RPMI8226 (cell line): Measurements from ENCODE around the gene C3AR1.
A peak's percentile ranks its signal among the peaks of the same experiment; 100 is the strongest.
"Not testable (repeated sequence)": the region's sequence is repeated elsewhere in the genome, so short reads cannot be mapped to it uniquely, and the experiment has no call there.

Source experiments
- DNase-seq: peaks from one replicate; pipeline ENCODE4 v3.0.0-alpha.2; 2015

The C3AR1 gene

DNA sequence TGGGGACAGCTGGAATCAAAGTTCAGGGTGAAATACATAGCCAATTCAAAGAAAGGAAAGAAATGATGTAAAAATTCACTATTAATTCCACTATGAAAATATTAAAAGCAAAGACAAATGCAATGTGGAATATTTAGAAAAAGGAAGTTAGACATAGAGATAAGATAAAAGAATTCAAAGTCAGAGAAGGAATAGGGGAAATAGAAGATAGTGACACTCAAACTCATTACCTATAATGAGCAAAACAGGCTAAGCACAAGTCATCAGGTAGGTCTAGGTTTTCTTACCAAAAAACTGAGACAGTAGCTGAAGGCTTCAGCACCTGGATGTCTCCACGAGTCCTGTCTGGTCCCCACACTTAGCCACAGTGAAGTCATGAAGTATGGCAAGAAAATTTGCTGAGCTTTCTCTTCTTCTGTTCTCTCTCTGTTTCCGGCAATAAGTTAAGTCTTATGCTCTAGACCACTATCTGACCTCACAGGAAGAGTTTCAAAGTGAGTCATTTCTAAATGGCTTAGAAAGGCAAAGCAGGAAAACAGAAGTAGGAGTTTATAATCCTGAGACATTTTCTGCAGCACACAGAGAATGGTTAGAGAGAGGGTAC is at the start of gene C3AR1:
C3AR1 (minus strand) TSS at position 369 of the 604 bp plus-strand sequence. CDS start 6,174 bp downstream, outside the sequence.
- peak; percentile 91 for DNase-seq

DNA sequence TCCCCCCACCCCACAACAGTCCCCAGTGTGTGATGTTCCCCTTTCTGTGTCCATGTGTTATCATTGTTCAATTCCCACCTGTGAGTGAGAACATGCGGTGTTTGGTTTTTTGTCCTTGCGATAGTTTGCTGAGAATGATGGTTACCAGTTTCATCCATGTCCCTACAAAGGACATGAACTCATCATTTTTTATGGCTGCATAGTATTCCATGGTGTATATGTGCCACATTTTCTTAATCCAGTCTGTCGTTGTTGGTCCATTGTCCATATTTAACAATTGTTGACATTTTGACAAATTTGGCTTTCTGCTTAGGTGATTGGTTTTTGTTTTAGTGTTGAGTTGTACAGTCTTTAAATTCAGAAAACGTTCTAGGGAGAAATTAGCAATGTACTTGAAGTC is 47.0 kb upstream of the C3AR1 start:
- DNase-seq = not testable (repeated sequence)

DNA sequence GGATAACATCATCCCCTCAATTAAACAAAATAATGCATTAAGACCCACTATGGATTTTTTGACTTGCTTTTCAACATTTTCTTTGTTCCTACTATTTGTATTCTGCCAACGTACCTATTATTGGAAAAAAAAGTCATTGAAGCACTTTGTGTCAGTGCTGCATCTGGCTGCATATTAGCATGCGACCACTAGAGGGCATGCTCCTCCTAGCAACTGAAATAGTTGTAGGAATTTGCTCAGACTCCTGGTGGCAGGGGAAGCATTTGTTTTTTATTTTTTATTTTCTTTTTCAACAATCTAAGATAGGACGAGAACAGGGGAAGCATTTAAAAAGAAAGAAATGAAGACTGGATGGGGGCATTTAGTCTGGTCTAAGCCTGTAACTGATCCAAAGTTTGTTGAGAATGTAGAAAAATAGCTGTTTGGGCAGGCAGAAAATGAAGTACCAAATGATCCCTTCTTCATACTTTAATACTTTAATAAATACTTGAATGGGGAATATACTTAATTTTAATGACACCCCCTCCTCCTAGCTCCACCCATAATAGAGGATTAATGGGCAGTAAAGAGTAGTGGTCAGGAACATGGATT is 42.7 kb upstream of the C3AR1 start:
- peak; percentile 84 for DNase-seq

DNA sequence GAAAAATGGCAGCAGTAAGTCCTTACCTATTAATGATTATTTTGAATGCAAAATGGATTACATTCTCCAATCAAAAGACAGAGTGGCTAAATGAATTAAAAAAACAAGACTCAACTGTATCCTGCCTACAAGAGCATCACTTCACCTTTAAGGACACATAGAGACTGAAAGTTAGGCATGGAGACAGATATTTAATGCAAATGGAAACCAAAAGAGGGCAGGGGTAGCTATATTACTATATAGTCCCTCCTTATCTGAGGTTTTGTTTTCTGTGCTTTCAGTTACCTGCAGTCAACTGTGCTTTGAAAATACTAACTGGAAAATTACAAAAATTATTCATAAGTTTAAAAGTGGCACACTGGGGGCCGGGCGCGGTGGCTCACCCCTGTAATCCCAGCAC is 33.1 kb upstream of the C3AR1 start:
- DNase-seq = no peak

DNA sequence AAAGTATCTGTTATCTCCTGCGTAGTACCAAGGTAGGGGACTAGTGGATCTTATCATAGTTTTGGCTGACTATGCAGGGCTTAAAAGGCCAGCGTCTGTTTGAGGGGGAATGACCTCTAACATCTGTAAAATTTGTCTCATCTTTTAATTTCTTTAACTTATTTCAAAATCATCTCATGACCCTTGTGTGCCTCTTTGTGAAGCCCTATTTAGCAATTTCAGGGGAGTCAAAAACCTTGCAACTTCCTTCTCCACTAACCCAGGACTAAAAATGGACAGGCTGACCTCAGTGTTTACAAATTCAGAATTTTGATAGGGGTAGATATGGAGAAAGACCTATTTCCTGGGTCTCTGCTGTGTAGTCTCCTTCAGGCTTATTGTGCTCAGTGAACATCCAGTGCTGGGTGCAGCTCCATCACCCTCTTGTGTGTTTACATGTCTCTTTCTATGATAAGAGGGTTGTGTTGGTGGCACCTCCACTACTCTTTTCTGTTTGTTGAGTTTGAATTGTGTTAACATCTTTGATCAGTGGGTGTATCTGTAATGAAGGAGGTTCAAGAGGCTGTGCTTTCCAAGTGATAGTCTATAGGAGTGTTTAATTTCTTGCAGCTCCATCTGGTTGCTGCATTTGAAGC is 30.2 kb upstream of the C3AR1 start:
- DNase-seq = no peak

DNA sequence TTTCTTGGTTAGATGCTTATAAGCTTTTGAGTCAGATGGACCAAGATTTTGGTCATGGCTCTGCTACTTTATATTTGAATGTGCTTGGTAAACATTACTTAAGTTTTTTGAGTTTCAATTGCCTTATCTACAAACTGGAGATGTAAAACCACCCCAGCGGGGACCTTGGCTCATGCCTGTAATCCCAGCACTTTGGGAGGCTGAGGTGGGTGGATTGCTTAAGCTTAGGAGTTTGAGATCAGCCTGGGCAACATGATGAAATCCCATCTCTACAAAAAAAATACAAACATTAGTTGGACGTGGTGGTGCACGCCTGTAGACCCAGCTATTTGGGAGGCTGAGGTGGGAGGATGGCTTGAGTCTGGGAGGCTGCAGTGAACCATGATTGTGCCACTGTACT is 27.1 kb upstream of the C3AR1 start:
- DNase-seq = no peak

DNA sequence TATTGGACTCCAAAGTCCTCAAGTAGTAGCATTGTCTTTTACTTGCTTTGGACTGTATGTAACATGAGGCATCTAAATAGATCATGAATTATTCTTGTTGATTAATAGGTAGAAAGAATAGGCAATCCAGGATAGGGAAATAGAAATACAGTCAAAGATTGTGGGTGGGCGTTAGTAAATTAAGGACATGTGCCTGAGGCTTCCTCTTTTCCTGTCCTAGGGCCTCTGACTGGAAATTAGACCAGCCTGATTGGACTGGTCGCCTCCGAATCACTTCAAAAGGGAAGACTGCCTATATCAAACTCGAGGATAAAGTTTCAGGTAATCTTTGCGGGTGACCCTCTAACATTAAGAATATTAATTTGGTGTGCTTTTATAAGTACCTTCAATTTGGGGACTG is 23.6 kb upstream of the C3AR1 start:
- DNase-seq = no peak

DNA sequence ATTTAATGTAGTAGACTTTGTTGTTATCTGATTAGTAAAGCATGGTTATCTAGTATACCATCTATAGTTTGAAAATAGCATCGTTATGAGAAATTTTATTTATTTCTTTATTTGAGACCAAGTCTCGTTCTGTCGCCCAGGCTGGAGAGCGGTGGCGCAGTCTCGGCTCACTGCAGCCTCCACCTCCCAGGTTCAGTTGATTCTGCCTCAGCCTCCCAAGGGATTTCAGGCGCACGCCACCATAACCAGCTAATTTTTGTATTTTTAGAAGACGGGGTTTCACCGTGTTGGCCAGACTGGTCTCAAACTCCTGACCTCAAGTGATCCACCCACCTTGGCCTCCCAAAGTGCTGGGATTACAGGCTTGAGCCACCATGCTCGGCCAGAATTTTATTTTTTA is 23.1 kb upstream of the C3AR1 start:
- DNase-seq = not testable (repeated sequence)

DNA sequence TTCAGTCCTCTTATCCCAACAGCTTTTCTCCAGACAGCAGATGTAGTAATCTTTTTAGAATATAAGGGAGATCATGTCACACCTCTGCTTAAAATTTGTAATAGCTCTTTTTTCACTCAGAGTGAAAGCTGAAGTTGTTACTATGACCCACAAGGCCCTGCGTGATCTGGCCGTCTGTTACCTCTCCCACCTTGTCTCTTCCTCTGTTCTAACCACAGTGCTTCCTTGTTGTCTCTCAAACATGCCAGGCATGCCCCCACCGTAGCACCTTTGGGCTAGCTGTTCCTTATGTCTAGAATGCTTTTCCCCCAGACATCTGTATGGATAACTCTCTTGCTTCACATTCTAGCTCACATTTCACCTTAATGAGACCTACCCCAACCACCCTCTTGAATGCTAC is 22.4 kb upstream of the C3AR1 start:
- DNase-seq = no peak

DNA sequence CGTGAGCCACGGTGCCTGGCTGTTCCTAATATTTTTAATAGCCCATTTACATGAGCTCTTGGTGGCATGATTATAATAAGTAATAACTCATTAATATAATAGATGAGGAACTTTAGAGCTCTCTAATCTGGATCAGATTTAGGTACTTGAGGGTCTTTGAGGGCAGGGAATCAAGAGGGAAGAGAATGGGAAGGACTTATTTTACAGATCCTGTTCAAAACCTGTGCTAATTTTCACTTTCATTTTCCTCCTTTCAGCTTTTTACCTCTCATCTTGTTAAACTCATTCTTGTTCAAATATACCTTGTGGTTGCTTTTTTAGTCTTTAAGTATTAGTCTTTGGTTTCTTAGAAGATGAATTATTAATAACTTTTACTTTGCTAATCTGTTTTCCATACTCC is 21.5 kb upstream of the C3AR1 start:
- DNase-seq = no peak

DNA sequence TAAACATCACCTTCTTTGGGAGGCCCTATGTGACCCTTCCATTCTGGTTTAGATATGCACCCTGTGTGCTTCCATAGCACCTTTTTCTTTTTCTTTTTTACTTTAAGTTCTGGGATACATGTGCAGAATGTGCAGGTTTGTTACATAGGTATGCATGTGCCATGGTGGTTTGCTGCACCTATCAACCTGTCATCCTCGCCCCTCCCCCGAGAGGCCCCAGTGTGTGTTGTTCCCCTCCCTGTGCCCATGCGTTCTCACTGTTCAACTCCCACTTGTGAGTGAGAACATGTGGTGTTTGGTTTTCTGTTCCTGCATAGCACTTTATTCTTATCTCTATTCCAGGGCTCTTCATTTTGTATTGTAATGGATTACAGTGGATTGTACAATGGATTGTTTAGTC is 18.2 kb upstream of the C3AR1 start:
- not testable (repeated sequence) for DNase-seq

DNA sequence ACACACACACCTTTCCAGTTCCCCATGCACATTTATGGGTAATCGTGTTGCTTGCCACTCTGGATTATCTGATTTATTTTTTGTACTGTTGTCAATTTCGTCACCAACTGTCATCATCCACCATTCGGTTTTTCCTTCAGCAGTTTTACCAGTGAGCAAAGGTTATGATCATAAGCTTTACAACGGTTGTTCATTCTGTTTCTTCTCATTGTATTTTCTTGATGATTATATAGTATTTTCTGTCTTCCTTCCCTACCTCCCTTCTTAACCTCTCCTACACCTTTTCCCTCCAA is 16.6 kb upstream of the C3AR1 start:
- no peak for DNase-seq

DNA sequence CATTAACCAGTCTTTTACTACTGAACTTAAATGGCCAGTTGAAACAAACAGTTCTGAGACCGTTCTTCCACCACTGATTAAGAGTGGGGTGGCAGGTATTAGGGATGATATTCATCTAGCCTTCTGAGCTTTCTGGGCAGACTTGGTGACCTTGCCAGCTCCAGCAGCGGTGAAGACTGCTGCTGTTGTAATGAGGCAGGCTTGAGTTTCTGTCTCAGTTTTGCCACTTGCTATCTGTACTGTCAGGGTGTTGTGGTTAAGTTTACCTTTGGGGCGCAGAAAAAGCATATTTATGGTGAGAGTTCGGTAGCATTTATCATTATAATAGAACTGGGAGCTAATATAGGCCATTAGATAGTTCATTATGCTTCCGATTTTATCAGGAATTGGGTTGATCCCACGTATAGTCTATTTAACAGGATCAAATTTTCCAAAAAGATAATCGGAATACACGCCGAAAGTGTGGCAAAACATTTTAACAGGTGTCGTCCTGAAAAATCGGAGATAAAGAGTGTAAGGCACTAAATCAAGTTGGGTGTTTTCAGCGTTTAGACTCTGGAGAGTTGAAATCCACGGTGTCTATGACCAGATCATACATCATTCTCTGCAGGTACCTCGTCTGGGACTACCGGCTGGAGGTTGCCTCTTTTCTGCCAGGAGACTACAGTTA is 15.2 kb upstream of the C3AR1 start:
- peak; percentile 58 for DNase-seq

DNA sequence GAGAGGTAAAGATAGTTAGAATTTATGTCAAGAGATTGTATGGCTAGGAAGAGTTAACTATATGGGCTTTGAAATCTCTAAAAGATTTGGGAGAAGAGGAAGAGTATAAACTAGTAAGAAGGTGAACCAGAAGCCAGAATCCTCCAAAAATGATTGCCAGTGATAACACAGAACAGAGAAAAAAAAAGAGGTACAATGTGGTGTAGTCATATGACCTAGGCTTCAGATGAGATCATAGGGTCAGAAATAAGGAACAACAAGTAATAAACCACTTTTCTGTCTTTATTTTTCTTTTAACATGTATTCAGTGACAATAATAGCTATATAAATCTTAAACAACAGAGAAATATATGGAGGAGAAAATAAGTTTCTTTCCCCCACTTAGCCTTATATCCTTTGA is 14.0 kb upstream of the C3AR1 start:
- DNase-seq = no peak

DNA sequence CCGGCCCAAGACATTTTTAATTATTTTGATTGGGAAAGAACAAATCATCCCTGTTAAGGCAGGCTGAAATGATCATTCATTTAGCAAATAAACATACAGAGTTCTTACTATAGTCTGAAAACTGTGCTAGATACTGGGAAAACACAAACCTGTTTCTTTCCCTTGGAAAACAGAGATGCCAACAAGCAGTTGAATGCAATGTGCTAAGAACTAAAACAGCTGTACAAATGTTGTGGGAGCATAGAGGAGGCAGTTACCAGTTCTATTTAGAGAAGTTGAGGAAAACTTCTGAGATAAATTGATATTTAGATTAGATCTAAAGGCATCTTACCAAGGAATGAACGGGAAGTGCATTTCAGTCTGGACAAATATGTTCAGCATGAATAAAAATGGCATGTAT is 12.8 kb upstream of the C3AR1 start:
- no peak for DNase-seq

DNA sequence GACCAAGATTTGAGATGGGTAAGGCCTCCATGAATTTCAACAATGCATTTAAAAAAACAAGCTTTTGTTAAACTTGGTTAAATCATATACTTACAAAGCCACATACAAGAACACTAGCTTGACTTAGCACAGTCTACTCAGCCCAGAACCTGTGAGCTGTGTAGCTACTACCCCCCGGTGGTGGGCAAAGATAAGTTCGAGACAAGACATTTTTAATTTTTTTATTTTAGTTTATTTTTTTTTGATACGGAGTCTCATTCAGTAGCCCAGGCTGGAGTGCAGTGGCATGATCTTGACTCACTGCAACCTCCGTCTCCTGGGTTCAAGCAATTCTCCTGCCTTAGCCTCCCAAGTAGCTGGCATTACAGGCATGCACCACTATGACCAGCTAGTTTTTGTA is 12.2 kb upstream of the C3AR1 start:
- peak; percentile 57 for DNase-seq

DNA sequence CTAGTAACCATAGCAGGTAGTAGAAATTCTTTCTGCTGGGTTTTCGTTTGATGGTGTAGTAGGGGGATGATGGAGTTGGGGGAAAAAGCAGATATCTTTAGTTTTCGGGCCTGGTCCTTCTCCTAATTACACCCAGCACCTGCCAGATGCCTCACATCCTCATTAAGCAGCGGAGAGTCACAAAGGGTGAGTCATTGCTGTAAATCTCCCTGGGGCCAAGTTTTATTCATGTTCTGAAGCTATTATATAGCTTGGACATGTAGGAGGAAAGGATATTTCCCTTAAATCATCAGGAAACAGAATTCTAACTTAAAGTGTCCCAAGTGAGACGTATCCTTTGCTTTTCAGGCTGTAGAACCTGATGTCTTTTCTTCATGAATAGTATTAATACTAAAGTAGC is 11.0 kb upstream of the C3AR1 start:
- DNase-seq = no peak

DNA sequence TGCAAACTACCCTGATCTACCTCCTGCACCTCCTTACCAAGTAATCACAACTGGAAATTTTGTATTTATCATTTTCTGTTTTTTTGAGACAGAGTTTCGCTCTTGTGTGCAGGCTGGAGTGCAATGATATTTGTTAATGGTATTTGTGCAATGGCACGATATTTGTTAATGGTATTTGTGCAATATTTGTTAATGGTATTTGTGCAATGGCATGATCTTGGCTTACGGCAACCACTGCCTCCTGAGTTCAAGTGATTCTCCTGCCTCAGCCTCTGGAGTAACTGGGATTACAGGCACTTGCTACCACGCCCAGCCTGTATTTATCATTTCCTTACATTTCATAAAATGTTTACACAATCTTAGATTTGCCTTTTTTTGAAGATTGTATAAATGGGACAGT is 10.2 kb upstream of the C3AR1 start:
- DNase-seq = no peak

DNA sequence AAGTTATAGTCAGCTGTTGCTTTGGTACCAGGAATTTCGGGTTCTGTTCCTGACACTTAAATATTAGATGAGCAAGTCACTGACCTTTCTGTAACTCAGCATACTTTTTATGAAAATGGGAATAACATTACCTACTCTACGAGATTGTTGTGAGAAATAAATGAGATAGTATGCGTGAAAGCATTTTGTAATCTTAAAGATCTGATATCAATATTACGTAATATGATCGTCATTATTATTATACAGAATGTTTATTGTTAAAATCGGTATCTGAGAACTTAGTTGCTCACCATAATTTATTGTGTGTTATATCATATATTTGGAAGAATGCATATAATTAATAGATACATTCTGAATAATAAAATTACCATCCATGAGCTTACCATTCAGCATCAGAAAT is 9.8 kb upstream of the C3AR1 start:
- DNase-seq = no peak

DNA sequence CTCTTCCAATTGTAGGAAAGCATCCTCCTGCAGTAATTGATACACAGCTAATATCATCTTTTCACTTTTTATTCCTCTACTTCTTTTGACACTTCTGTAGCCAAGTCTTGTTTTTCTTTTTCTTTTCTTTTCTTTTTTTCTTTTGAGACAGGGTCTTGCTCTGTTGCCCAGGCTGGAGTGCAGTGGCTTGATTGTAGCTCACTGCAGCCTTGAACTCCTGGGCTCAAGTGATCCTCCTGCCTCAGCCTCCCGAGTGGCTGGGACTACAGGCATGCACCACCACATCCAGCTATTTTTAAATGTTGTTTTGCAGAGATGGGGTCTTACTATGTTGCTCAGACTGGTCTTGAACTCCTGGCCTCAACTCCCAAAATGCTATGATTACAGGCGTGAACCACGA is 5.7 kb upstream of the C3AR1 start:
- DNase-seq = not testable (repeated sequence)

DNA sequence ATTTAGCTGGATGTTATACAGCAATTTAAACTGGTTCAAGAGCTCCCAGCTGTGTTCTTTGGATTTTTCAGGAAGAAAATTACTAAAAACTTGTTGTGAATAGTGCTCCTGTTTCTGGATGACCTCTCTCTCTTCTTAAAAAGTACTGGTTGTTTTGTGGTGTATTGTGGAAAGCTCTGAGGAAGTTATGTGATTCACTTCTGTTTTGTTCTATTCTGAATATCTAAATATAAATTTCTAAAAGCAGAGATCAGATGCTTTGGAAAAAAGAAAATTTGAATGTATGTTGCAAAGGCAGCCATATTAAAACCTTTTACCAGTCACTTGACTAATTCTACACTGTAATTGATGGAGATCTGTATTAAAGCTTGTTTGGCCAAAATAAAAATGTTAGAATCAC is 3.4 kb upstream of the C3AR1 start:
- no peak for DNase-seq

DNA sequence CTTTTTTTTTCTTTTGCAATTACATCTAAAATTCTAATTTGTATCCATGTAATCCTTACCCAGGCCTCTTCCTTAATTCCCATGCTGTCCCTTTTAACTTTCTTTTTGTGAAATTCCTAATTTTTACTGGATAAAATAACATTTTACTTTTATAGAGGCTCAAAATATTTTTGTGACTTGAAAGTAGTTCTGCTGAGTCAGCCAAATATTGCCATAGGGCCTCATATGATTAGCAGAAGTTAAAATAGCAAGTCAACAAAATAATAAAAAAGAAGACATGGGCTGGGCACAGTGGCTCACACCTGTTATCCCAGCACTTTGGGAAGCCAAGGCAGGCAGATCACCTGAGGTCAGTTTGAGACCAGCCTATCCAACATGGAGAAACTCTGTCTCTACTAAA is 2.0 kb downstream of the C3AR1 start:
- peak; percentile 63 for DNase-seq

DNA sequence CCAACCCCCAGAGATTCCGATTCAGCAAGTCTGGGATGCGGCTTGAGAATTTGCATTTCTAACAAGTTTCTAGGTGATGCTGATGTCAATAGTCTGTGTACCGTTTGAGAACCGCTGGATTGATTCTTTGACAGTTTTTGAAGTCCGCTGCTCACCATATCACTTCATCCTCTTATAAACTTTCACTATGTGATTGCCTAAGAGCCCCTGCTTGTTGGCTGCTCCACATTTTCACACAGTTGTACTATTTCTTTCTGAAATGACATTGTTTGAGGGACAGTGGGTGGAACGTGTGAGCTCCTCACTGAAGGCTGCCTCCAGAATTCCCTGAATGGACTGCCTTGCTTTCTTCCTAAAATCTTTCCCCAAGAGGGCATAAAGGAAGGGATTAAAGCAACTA is 7.7 kb downstream of the C3AR1 start:
- DNase-seq = no peak

DNA sequence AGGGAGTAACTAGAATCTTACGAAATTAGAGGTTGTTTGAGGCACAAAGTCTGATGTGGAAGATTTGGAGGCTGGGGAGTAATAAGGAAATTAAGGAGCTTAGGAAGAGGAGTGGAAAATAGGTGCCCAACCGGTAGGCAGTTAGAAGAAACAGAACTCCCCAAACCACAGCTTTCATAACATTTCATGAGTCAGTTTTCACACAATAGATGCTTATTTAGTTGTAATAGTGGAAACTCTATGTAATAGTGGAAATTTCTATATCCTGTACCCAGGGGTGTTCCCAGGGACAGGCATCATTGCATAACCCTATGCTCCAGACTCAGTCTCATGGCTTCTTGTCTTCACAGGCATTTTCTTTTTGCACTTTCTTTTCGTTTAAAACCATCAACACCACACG is 8.3 kb downstream of the C3AR1 start:
- DNase-seq = no peak

DNA sequence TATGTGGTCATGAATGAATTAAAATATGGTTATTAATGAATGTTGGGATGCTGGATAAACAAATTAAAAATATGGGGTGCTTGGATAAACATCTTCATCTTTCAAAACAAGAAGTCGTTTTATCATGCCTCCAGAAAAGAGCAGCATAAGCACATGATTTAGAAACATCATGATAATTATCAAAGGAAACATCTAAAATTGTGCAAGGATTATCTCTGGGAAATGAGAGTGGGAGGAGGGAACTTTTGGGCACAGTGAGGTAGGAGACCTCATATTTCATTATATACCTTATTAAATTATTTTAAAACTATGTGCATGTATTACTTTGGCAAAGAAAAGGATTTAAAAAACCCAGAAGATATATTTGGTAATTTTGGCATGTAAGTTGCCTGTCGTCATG is 8.9 kb downstream of the C3AR1 start:
- DNase-seq = no peak
